Activated CD8-positive, alpha-beta memory T cell treated with anti-CD3 and anti-CD28 coated beads, Interleukin-2, amount 50 U/mL, for 24 hours (primary cell): ENCODE results near the gene AGRN.
A peak's percentile ranks its signal among the peaks of the same experiment; 100 is the strongest.
"Not testable (repeated sequence)": the region's sequence is repeated elsewhere in the genome, so short reads cannot be mapped to it uniquely, and the experiment has no call there.

Experiments used
- DNase-seq: peaks from one replicate; pipeline ENCODE4 v3.0.0-alpha.2; 2020; ENCODE audit errors: extremely low read depth

AGRN gene

GRCh38 chr1:1021010-1021919 lies 1.3 kb downstream of the AGRN start:
- no peak for DNase-seq

- DNase-seq = no peak
Observed at GRCh38 chr1:1021920-1022259, 2.0 kb downstream of the AGRN start.

- DNase-seq = no peak
Observed at GRCh38 chr1:1022302-1023009, 2.5 kb downstream of the AGRN start.

- DNase-seq = no peak
Observed at GRCh38 chr1:1023700-1024099, 3.8 kb downstream of the AGRN start.

- DNase-seq = no peak
Observed at GRCh38 chr1:1024149-1024770, 4.3 kb downstream of the AGRN start.

- DNase-seq = no peak
Observed at GRCh38 chr1:1024771-1025699, 5.1 kb downstream of the AGRN start.

GRCh38 chr1:1025730-1026129 lies 5.8 kb downstream of the AGRN start:
- no peak for DNase-seq

- DNase-seq = no peak
Observed at GRCh38 chr1:1026599-1027413, 6.9 kb downstream of the AGRN start.

GRCh38 chr1:1027791-1028190 lies 7.9 kb downstream of the AGRN start:
- DNase-seq = no peak

- DNase-seq = not testable (repeated sequence)
Observed at GRCh38 chr1:1030867-1031658, 11.1 kb downstream of the AGRN start.

- DNase-seq = no peak
Observed at GRCh38 chr1:1031659-1032235, 11.8 kb downstream of the AGRN start.

GRCh38 chr1:1032424-1032823 lies 12.5 kb downstream of the AGRN start:
- no peak for DNase-seq

- peak; percentile 57 for DNase-seq
Observed at GRCh38 chr1:1033009-1033587, 13.2 kb downstream of the AGRN start.

- DNase-seq = no peak
Observed at GRCh38 chr1:1033731-1034438, 14.0 kb downstream of the AGRN start.

- DNase-seq = no peak
Observed at GRCh38 chr1:1034439-1034781, 14.5 kb downstream of the AGRN start.

- no peak for DNase-seq
Observed at GRCh38 chr1:1035291-1035943, 15.5 kb downstream of the AGRN start.

- DNase-seq = no peak
Observed at GRCh38 chr1:1037366-1038327, 17.7 kb downstream of the AGRN start.
